Measurements from ENCODE around the gene TIPARP. TPM values are rescaled to one million over a fixed set of nuclear protein-coding genes. Genes with fewer than 3 reads are reported as not detected.
"Not testable (repeated sequence)": the region's sequence is repeated elsewhere in the genome, so short reads cannot be mapped to it uniquely, and the experiment has no call there.

TIPARP gene
- total RNA-seq, 1 experiment from 2014 or later = 46.1 TPM

DNA sequence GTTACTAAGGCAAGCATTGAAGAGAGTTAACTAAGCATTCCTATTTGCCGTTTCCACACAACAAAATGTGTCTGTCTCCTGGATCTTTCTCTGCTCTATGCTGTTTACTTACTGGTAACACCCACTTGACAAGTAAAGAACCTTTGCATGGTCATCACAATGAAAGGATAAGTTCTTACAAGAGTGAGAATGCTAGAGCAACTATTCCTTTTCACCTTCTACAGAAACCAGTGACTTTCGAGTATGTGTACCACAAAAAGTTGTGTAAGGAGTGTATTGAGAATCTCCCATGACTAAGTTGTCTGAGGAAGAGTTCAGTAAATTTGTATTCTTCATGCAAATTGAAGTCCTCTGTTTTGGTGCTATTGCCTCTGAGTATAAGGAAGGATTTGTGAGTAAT is 10.8 kb downstream of the TIPARP start:
- no peak for DNase-seq
- H3K4me3 ChIP-seq = no peak overlapping the region
- no peaks in the 10 kb centered on the region for H3K27me3 ChIP-seq
- H3K36me3 ChIP-seq = peaks cover 66% of the 10 kb centered on the region
- no peaks in the 10 kb centered on the region for H3K9me3 ChIP-seq

DNA sequence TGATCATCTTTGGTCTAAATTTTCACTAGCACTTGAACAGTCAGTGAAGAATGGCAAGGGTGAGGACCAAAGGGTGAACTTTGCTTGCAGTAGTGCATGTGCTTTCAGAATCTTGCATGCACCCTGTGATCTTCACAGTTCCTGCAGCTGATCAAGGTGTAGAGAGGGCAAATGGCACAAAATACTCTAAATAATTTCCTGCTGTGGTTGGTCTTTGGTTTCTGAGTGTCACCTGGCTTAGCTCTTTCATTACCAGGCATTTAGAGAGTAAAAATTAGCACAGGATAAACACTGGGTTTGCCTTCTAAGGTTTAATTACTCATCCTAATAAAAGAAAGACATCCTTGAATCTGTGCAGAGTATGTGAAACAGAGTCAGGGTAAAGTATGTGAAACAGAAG is 11.4 kb downstream of the TIPARP start:
- Histone ChIP-seq H3K27me3 (no peaks in the 10 kb centered on the region), H3K4me3 (no peak overlapping the region), H3K9me3 (no peaks in the 10 kb centered on the region), H3K36me3 (peaks cover 60% of the 10 kb centered on the region)
- DNase-seq = no peak

DNA sequence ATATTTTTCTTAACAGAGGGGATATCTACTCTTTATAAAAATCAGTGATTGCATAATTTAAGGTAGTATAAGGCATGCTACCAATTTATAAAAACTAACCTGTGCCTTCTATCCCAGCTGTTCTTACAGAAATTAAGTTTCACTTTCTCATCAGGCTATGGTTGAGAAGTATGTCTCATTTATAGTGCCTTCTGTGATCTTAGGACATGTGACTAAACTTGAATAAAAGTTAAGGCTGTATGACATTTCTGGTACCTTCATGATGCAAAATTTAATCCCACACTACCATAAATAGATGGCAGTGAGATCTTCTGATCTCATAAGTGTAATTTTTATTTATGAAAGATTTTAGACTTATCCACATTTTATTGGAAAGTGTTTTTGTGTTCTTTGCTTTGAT is 12.6 kb downstream of the TIPARP start:
- Histone ChIP-seq H3K9me3 (no peaks in the 10 kb centered on the region), H3K36me3 (peaks cover 48% of the 10 kb centered on the region), H3K4me3 (no peak overlapping the region), H3K27me3 (no peaks in the 10 kb centered on the region)
- no peak for DNase-seq

DNA sequence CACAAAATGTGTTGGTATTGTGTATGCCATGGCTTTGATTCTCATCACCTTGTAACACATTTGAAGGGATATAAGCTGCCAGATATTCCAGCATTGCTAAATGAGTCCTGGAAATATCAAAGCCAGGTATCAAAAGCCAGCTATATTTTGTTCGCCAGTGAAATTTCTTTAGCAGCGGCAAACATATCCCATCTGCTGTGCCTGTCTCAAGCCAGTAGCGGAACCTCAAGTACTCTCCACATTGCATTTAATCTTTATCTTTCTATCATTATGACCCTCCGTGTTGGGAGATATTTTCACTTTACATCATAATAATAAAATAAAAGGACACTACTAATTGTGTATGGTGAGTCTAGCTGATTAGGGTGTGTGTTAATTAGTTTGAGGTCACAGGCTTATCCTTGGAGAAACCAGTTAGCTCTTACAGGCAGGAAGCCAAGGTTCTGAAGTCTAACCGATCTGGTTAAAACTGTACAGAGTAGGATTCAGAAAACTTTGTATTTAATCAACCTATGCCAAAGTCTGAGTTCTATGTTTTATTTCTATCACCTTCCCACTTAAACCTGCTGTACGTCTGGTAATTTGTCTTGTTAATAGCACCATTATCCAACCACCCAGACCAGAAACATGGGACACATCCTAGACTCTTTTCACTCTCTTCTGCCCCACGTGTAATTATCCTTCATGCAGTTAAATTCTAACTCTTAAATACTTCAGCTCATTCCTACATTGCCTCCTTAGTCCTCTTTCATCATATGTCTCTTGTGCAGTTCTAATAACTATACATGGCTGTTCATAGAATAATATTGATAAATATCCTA is 14.5 kb downstream of the TIPARP start:
- Histone ChIP-seq H3K4me3 (no peak overlapping the region), H3K36me3 (peaks cover 31% of the 10 kb centered on the region), H3K27me3 (no peaks in the 10 kb centered on the region), H3K9me3 (no peaks in the 10 kb centered on the region)
- DNase-seq = no peak

DNA sequence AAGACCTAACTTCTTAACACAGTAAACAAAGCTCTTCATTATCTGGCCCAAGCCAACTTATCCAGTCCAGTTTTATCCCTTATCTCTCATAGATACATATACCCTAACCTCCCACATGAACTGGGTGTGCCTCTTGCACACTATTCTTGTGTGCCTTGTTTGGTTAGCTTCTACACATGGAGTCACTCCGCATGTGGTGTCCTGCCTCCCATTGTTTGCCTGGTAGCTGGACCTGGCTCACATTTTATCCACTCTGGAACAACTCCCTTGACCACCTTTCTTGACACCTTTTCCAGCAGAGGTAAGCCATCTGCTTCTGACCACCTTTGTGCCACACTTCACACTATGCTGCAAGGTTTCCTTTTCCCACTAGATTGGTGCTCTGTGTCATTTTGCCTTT is 15.2 kb downstream of the TIPARP start:
- Histone ChIP-seq H3K9me3 (no peaks in the 10 kb centered on the region), H3K4me3 (no peak overlapping the region), H3K36me3 (peaks cover 31% of the 10 kb centered on the region), H3K27me3 (no peaks in the 10 kb centered on the region)
- no peak for DNase-seq

DNA sequence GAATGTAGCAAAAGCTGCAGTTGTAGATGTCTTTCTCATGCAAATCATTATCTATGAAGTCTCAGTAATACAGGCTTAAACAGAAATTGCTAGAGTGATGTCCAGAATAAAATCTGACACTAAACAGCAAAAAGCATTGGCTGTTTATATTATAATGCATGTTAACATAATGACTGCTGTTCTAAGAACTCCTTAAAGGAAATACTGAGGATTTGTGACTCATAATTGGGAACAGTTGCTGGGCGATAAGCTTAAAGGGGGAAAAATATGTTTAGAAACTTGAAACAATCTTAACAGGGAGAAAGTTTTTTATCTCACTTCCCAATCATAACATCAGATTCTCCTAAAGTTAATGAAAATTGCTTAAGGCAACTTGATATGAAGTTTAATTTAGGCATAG is 17.5 kb downstream of the TIPARP start:
- Histone ChIP-seq H3K27me3 (no peaks in the 10 kb centered on the region), H3K36me3 (peaks cover 53% of the 10 kb centered on the region), H3K4me3 (no peak overlapping the region), H3K9me3 (no peaks in the 10 kb centered on the region)
- no peak for DNase-seq

DNA sequence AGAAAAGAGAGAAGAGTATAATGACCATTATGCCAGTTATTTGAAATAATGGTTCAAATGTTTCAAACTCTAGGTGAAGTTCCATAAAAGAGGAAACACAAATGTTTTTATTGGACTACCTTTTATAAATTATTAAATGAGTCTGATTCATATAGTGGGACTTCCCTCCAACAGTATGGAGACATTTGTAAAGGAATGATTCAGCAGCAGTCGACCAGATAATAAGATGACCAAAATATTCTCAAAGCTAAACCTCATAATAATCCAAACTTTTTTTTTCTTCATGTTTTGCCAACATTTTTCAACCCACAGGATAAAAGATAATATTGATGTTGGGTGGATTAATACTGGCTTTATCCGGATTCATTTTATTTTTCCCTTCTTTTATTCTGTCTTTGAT is 18.8 kb downstream of the TIPARP start:
- H3K4me3 ChIP-seq = no peak overlapping the region
- peaks cover 58% of the 10 kb centered on the region for H3K36me3 ChIP-seq
- no peak for DNase-seq
- H3K9me3 ChIP-seq = 0 out of 2 replicates have a peak, but pooled peaks cover under 1% of the 10 kb centered on the region
- no peaks in the 10 kb centered on the region for H3K27me3 ChIP-seq

DNA sequence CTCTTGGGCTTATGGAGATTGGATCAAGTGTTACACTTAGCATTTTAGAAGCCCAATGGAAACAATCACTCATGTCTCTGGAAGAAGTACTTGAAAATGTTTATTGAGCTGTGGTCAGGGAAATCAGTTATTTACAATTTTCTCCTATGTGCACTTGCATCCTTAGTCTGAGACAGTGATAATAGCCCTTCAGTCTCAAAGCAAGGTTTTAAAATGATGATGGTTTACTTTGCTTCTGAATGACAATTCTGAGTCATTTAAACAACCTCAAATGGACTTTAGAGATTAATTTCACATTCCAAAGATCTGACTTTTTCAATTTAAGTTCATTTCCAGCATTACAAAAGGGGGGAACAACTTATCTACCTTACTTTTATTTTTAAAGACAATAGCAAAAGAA is 20.1 kb downstream of the TIPARP start:
- Histone ChIP-seq H3K9me3 (0 out of 2 replicates have a peak, but pooled peaks cover 3% of the 10 kb centered on the region), H3K27me3 (no peaks in the 10 kb centered on the region), H3K4me3 (no peak overlapping the region), H3K36me3 (peaks cover 59% of the 10 kb centered on the region)
- DNase-seq = no peak

DNA sequence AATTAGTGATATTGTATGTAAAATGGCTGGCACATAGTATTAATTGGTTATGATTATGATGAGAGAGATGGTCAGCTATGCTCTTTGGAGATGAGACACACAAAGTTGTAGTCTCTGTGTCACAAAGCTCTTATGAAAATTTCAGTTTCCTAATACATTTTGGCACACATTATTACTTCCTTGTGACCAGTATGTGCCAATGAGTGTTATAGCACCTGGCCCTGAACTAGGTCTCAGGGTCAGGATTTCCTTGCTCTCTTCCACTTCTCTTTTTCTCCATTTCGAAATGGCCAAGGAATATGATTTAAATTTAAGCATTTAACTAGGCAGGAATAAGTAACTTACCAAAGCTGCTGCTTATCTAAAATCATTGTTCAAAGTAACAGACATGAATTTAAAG is 28.0 kb downstream of the TIPARP start:
- H3K27me3 ChIP-seq = no peaks in the 10 kb centered on the region
- DNase-seq = no peak
- no peak overlapping the region for H3K4me3 ChIP-seq
- H3K9me3 ChIP-seq = 0 out of 2 replicates have a peak, but pooled peaks cover 3% of the 10 kb centered on the region
- peaks cover 92% of the 10 kb centered on the region for H3K36me3 ChIP-seq

DNA sequence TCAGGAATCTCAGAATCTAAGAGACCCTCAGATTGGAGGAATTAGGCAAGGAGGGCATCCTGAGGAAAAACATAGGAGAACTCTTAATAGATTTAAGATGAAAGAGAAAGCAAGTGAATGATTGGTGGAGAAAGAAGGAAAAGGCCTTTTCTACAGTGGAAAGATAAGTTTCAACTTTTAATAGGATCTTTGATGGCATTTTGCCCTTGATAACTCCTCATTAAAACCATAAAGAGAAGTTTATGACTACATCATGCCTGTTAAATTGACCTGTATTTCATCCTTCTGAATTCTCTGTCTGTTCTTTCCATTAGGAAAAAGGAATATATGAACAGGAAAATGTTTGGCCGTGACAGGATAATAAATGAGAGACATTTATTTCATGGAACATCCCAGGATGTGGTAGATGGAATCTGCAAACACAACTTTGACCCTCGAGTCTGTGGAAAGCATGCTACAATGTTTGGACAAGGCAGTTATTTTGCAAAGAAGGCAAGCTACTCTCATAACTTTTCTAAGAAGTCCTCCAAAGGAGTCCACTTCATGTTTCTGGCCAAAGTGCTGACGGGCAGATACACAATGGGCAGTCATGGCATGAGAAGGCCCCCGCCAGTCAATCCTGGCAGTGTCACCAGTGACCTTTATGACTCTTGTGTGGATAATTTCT is 30.1 kb downstream of the TIPARP start:
- DNase-seq = no peak
- Histone ChIP-seq H3K36me3 (peaks cover 92% of the 10 kb centered on the region), H3K4me3 (no peak overlapping the region), H3K27me3 (no peaks in the 10 kb centered on the region), H3K9me3 (no peaks in the 10 kb centered on the region)

DNA sequence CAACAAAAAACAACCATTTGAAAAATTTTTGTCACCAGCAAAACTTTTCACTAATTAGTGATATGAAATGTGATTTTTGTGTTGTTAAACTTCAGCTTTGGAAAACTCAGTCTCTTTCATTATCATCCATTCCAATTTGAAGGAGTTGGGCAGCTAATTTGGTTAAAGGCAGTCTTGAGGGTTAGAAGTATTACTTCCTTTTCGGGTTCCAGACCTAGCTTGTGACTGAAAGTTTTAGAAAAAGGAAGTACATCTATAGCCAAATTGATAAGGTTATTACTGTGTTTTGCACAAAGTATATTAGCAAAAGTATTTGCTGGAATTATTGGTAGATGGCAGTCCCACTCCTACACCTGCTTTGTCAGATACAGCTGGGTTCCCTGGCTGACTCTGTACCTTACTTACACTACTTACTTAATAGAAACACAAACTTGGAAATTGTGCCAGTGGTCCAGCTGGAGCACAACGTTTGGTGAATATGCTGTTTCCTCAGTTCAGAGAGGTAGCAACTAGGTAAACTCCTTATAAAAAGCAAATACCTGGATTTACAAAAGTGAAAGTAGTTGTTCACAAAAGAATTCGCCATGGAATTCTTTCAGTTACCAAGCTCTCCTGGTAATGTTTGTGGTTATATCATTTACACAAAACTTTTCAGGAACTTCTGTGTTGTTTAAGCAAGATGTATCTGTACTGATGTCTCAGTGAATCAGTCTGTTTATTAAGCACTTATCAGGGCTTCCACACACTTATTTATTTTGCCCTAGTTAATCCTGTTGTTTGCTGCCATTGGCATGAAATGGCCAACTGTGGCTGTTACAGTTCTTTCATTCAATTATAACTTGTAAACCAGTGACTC is 31.6 kb downstream of the TIPARP start:
- Histone ChIP-seq H3K9me3 (no peaks in the 10 kb centered on the region), H3K36me3 (peaks cover 94% of the 10 kb centered on the region)

DNA sequence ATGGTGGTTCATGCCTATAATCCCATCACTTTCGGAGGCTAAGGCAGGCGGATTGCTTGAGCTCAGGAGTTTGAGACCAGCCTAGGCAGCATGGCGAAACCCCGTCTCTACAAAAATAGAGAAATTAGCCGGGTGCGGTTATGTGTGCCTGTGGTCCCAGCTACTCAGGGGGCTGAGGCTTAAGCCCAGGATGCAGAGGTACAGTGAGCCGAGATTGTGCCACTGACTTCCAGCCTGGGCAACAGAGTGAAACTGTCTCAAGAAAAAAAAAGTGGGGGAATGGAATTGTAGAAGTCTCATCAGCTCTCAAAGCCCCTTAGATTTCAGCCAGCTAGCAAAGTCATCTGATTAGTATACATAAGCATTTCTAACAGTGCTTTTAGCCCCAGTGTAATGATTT is 33.2 kb downstream of the TIPARP start:
- H3K36me3 ChIP-seq = peaks cover 83% of the 10 kb centered on the region
- DNase-seq = no peak

More for the DNA sequence above, 31.6 kb downstream of the TIPARP start:
- DNase-seq = no peak
- Histone ChIP-seq H3K27me3 (no peaks in the 10 kb centered on the region), H3K4me3 (no peak overlapping the region)

DNA sequence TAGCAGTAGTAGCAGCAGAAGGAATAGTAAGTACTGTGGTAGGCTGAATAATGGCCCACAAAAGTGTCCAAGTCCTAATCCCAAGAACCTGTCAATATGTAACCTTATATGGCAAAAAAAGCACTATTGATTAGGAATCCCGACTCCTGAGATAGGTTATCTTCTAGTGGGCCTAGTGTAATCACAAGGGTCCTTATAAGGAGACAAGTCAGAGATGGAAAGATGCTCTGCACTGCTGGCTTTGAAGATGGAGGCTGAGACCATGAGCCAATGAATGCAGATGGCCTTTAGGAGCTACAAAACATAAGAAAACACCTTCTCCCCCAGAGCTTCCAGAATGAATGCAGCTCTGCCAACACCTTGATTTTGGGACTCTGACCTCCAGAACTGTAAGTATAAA is 36.0 kb downstream of the TIPARP start:
- Histone ChIP-seq H3K9me3 (no peaks in the 10 kb centered on the region), H3K27me3 (no peaks in the 10 kb centered on the region), H3K36me3 (peaks cover 70% of the 10 kb centered on the region), H3K4me3 (no peak overlapping the region)
- no peak for DNase-seq

More for the DNA sequence above, 33.2 kb downstream of the TIPARP start:
- H3K4me3 ChIP-seq = no peak overlapping the region
- no peaks in the 10 kb centered on the region for H3K27me3 ChIP-seq
- H3K9me3 ChIP-seq = no peaks in the 10 kb centered on the region

DNA sequence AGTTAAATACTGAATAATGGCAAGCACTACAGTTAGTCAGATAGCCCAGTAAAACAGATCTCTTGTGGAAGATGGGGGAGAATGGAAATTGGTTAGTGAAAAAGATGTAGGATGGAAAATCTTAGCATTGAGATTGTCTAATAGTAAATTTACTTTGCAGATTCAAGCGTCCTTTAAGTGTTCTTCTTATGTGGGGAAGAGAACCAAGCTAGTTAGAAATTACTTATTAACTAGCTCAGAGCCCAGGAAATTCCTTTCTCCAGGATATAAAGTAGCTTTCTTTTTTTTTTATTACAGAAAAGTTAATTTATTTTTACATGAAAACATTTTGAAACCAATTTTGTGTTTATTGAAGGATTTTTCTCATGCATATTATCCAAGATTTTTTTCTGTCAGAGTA is 36.7 kb downstream of the TIPARP start:
- Histone ChIP-seq H3K27me3 (no peaks in the 10 kb centered on the region), H3K36me3 (peaks cover 70% of the 10 kb centered on the region), H3K4me3 (no peak overlapping the region), H3K9me3 (no peaks in the 10 kb centered on the region)
- DNase-seq = no peak

DNA sequence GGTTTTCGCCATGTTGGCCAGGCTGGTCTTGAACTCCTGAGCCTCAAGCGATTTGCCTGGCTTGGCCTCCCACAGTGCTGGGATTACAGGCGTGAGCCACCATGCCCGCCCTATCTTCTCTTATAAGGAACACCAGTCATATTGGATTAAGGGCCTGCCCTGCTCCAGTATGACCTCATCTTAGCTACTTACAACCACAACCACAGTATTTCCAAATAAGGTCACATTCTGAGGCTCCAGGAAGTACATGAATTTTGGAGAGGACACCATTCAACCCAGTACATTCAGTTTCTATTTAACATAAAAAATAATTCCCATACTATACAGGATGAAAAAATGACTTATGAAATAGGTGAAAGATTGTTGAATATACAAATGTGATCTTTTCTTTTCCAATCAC is 37.6 kb downstream of the TIPARP start:
- not testable (repeated sequence) for DNase-seq, H3K4me3 ChIP-seq, H3K27me3 ChIP-seq, H3K9me3 ChIP-seq
- peaks cover 72% of the 10 kb centered on the region for H3K36me3 ChIP-seq

DNA sequence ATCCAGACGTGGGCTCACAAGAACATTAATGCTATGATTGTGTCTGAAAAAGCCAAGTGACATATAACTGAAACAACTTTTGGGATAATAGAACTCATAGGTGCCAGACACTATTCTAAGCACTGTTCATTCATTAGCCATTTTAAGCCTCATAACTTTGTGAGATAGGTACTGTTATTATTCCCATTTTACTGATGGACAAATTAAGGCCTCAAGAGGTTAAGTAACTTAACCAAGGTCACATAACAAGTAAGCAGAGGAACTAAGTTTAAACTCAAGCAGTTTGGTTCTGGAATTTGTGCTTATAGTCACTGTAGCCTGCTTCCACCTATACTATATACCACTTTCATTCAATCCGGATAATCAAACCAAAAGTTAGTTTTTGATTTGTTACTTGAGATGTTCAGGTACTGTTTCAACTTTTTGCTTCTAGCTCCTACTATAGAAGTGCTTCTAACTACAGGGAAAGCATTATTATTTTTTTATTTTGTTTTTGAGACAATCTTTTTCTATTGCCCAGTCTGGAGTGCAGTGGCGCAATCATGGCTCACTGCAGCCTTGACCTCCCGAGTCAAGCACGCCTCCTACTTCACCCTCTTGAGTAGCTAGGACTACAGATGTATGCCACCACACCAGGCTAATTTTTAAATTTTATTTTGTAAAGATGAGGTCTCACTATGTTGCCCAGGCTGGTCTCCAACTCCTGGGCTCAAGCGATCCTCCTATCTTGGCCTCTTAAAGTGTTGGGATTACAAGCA is 41.9 kb downstream of the TIPARP start:
- no peak for DNase-seq

More for the DNA sequence above, 41.9 kb downstream of the TIPARP start:
- H3K36me3 ChIP-seq = peaks cover 39% of the 10 kb centered on the region
- no peak overlapping the region for H3K4me3 ChIP-seq
- H3K27me3 ChIP-seq = no peaks in the 10 kb centered on the region
- H3K9me3 ChIP-seq = no peaks in the 10 kb centered on the region

Measured in MG63 (cell line).